WTC11 (cell line): ENCODE results near the gene RAB25. TPM values are rescaled to one million over a fixed set of nuclear protein-coding genes. Genes with fewer than 3 reads are reported as not detected.
A peak's percentile ranks its signal among the peaks of the same experiment; 100 is the strongest.

Experiments
- ATAC-seq: fragments of 200-7000 bp; cut with Tn5 transposase; 2 replicates; pipeline ENCODE4 v1.10.0; 2021; ENCODE audit warnings: mild to moderate bottlenecking, moderate library complexity
- CTCF ChIA-PET: fragments of 300-600 bp; sonication (Branson Sonifier 250); formaldehyde crosslinking; loops from one replicate; lab custom pipeline; 2021; ENCODE audit warnings: antibody characterized with exemption; lab: Charles Lee
- POLR2A ChIA-PET: fragments of 350-600 bp; sonication (Branson Sonifier 250); formaldehyde crosslinking; loops from one replicate; lab custom pipeline; 2021; ENCODE audit warnings: antibody characterized with exemption; lab: Charles Lee
- DNase-seq: peaks from one replicate; pipeline ENCODE4 v3.0.0; 2021; ENCODE audit warnings: low spot score
- H3K27ac Mint-ChIP-seq: 2 replicates; pipeline ENCODE4 v1.8.0; 2021; ENCODE audit warnings: mixed read lengths
- H3K27me3 Mint-ChIP-seq: 2 replicates; pipeline ENCODE4 v1.8.0; 2021; ENCODE audit warnings: low read depth, mild to moderate bottlenecking, moderate library complexity, mixed read lengths
- H3K36me3 Mint-ChIP-seq: 2 replicates; pipeline ENCODE4 v1.8.0; 2021; ENCODE audit warnings: mixed read lengths
- H3K4me1 Mint-ChIP-seq: 2 replicates; pipeline ENCODE4 v1.8.0; 2022; ENCODE audit warnings: mixed read lengths
- H3K4me3 Mint-ChIP-seq: 2 replicates; pipeline ENCODE4 v1.8.0; 2021; ENCODE audit warnings: mild to moderate bottlenecking, moderate library complexity, mixed read lengths
- H3K9me3 Mint-ChIP-seq: 2 replicates; pipeline ENCODE4 v1.8.0; 2021; ENCODE audit warnings: mixed read lengths
- CREB1 ChIP-seq: sonication (generic); formaldehyde crosslinking; IDR thresholded peaks from 2 replicates; pipeline ENCODE4 v1.8.0; 2023; ENCODE audit warnings: mild to moderate bottlenecking, missing genetic modification reagents
- CREM ChIP-seq: sonication (generic); formaldehyde crosslinking; IDR thresholded peaks from 2 replicates; pipeline ENCODE4 v1.8.1; 2022; ENCODE audit warnings: mild to moderate bottlenecking, missing genetic modification reagents, moderate library complexity
- E2F4 ChIP-seq: sonication (generic); formaldehyde crosslinking; IDR thresholded peaks from 2 replicates; pipeline ENCODE4 v1.8.1; 2022; ENCODE audit warnings: low read depth, mild to moderate bottlenecking, moderate library complexity, missing genetic modification reagents, borderline replicate concordance
- ELF4 ChIP-seq: sonication (generic); formaldehyde crosslinking; IDR thresholded peaks from 2 replicates; pipeline ENCODE4 v1.8.1; 2022; ENCODE audit warnings: low read depth, mild to moderate bottlenecking, moderate library complexity, missing genetic modification reagents
- FOXP1 ChIP-seq: sonication (generic); formaldehyde crosslinking; IDR thresholded peaks from 2 replicates; pipeline ENCODE4 v1.8.0; 2022; ENCODE audit warnings: missing genetic modification reagents, mild to moderate bottlenecking, moderate library complexity, borderline replicate concordance
- GABPB1 ChIP-seq: sonication (generic); formaldehyde crosslinking; IDR thresholded peaks from 2 replicates; pipeline ENCODE4 v1.8.1; 2023; ENCODE audit warnings: mild to moderate bottlenecking, missing genetic modification reagents
- GRHL2 ChIP-seq: fragments of 250-450 bp; sonication (Bioruptor Pico); IDR thresholded peaks from 2 replicates; pipeline ENCODE4 v1.8.0; 2022; ENCODE audit warnings: mild to moderate bottlenecking, moderate library complexity; ENCODE audit not compliant: insufficient replicate concordance, severe bottlenecking
- JUN ChIP-seq: sonication (generic); formaldehyde crosslinking; IDR thresholded peaks from 2 replicates; pipeline ENCODE4 v1.8.0; 2023; ENCODE audit warnings: mild to moderate bottlenecking, missing genetic modification reagents
- MXD4 ChIP-seq: fragments of 250-450 bp; sonication (Bioruptor Pico); IDR thresholded peaks from 2 replicates; pipeline ENCODE4 v1.8.0; 2021; ENCODE audit warnings: mild to moderate bottlenecking, moderate library complexity, borderline replicate concordance
- NFYB ChIP-seq: sonication (generic); formaldehyde crosslinking; conservative IDR thresholded peaks from 2 replicates; pipeline ENCODE4 v1.8.0; 2022; ENCODE audit warnings: low read depth, missing genetic modification reagents
- NR1H2 ChIP-seq: sonication (generic); formaldehyde crosslinking; IDR thresholded peaks from 2 replicates; pipeline ENCODE4 v1.9.0; 2021; ENCODE audit warnings: mild to moderate bottlenecking, moderate library complexity, missing genetic modification reagents
- TEAD1 ChIP-seq: sonication (generic); formaldehyde crosslinking; IDR thresholded peaks from 2 replicates; pipeline ENCODE4 v1.8.0; 2022; ENCODE audit warnings: mild to moderate bottlenecking, missing genetic modification reagents
- TEAD4 ChIP-seq: sonication (generic); formaldehyde crosslinking; IDR thresholded peaks from 2 replicates; pipeline ENCODE4 v1.8.0; 2022; ENCODE audit warnings: mild to moderate bottlenecking, missing genetic modification reagents
- ZNF138 ChIP-seq: sonication (generic); formaldehyde crosslinking; conservative IDR thresholded peaks from 2 replicates; pipeline ENCODE4 v1.8.1; 2022; ENCODE audit warnings: mild to moderate bottlenecking, moderate library complexity, missing genetic modification reagents
- ZNF219 ChIP-seq: sonication (generic); formaldehyde crosslinking; IDR thresholded peaks from 2 replicates; pipeline ENCODE4 v1.8.0; 2023; ENCODE audit warnings: missing genetic modification reagents, mild to moderate bottlenecking, borderline replicate concordance
- ZNF416 ChIP-seq: fragments of 250-450 bp; sonication (Bioruptor Pico); IDR thresholded peaks from 2 replicates; pipeline ENCODE4 v1.9.0; 2021; ENCODE audit warnings: mild to moderate bottlenecking, inconsistent platforms
- total RNA-seq: library from RNA; stranded (reverse); gene quantifications from 3 replicates; pipeline ENCODE4 v1.2.3, GENCODE V29; 2021
- TF ChIP-seq, protein P1 (sequence below): sonication (generic); formaldehyde crosslinking; IDR thresholded peaks from 2 replicates; pipeline ENCODE4 v1.8.0; 2023; ENCODE audit warnings: missing genetic modification reagents, mild to moderate bottlenecking, borderline replicate concordance
- TF ChIP-seq, protein P2 (sequence below): fragments of 250-450 bp; sonication (Bioruptor Pico); IDR thresholded peaks from 2 replicates; pipeline ENCODE4 v1.9.0; 2021; ENCODE audit warnings: mild to moderate bottlenecking, borderline replicate concordance
- TF ChIP-seq, protein P3 (sequence below): sonication (generic); formaldehyde crosslinking; IDR thresholded peaks from 2 replicates; pipeline ENCODE4 v1.8.0; 2022; ENCODE audit warnings: mild to moderate bottlenecking, missing genetic modification reagents
- TF ChIP-seq, protein P4 (sequence below): sonication (generic); formaldehyde crosslinking; IDR thresholded peaks from 2 replicates; pipeline ENCODE4 v1.8.1; 2022; ENCODE audit warnings: mild to moderate bottlenecking, missing genetic modification reagents, moderate library complexity, borderline replicate concordance
- TF ChIP-seq, protein P5 (sequence below): sonication (generic); formaldehyde crosslinking; IDR thresholded peaks from 2 replicates; pipeline ENCODE4 v1.8.0; 2022; ENCODE audit warnings: mild to moderate bottlenecking, missing genetic modification reagents

The RAB25 gene
- total RNA-seq, 1 experiment from 2014 or later: 61.9 TPM

- TF ChIP-seq, protein P1, sequence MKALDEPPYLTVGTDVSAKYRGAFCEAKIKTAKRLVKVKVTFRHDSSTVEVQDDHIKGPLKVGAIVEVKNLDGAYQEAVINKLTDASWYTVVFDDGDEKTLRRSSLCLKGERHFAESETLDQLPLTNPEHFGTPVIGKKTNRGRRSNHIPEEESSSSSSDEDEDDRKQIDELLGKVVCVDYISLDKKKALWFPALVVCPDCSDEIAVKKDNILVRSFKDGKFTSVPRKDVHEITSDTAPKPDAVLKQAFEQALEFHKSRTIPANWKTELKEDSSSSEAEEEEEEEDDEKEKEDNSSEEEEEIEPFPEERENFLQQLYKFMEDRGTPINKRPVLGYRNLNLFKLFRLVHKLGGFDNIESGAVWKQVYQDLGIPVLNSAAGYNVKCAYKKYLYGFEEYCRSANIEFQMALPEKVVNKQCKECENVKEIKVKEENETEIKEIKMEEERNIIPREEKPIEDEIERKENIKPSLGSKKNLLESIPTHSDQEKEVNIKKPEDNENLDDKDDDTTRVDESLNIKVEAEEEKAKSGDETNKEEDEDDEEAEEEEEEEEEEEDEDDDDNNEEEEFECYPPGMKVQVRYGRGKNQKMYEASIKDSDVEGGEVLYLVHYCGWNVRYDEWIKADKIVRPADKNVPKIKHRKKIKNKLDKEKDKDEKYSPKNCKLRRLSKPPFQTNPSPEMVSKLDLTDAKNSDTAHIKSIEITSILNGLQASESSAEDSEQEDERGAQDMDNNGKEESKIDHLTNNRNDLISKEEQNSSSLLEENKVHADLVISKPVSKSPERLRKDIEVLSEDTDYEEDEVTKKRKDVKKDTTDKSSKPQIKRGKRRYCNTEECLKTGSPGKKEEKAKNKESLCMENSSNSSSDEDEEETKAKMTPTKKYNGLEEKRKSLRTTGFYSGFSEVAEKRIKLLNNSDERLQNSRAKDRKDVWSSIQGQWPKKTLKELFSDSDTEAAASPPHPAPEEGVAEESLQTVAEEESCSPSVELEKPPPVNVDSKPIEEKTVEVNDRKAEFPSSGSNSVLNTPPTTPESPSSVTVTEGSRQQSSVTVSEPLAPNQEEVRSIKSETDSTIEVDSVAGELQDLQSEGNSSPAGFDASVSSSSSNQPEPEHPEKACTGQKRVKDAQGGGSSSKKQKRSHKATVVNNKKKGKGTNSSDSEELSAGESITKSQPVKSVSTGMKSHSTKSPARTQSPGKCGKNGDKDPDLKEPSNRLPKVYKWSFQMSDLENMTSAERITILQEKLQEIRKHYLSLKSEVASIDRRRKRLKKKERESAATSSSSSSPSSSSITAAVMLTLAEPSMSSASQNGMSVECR: peak; percentile 56; the same call in 1 of the 2 replicates
- no peak for TF ChIP-seq TEAD4 (CRISPR knock-in tag)
- peak; percentile 41; the same call in 1 of the 2 replicates for TF ChIP-seq TEAD1 (CRISPR knock-in tag)
- no peak for TF ChIP-seq JUN (CRISPR knock-in tag)
- no peak for TF ChIP-seq CREB1 (CRISPR knock-in tag)
- TF ChIP-seq, protein P2, sequence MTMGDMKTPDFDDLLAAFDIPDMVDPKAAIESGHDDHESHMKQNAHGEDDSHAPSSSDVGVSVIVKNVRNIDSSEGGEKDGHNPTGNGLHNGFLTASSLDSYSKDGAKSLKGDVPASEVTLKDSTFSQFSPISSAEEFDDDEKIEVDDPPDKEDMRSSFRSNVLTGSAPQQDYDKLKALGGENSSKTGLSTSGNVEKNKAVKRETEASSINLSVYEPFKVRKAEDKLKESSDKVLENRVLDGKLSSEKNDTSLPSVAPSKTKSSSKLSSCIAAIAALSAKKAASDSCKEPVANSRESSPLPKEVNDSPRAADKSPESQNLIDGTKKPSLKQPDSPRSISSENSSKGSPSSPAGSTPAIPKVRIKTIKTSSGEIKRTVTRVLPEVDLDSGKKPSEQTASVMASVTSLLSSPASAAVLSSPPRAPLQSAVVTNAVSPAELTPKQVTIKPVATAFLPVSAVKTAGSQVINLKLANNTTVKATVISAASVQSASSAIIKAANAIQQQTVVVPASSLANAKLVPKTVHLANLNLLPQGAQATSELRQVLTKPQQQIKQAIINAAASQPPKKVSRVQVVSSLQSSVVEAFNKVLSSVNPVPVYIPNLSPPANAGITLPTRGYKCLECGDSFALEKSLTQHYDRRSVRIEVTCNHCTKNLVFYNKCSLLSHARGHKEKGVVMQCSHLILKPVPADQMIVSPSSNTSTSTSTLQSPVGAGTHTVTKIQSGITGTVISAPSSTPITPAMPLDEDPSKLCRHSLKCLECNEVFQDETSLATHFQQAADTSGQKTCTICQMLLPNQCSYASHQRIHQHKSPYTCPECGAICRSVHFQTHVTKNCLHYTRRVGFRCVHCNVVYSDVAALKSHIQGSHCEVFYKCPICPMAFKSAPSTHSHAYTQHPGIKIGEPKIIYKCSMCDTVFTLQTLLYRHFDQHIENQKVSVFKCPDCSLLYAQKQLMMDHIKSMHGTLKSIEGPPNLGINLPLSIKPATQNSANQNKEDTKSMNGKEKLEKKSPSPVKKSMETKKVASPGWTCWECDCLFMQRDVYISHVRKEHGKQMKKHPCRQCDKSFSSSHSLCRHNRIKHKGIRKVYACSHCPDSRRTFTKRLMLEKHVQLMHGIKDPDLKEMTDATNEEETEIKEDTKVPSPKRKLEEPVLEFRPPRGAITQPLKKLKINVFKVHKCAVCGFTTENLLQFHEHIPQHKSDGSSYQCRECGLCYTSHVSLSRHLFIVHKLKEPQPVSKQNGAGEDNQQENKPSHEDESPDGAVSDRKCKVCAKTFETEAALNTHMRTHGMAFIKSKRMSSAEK (CRISPR knock-in tag): no peak
- no peak for TF ChIP-seq NFYB (CRISPR knock-in tag)
- no peak for TF ChIP-seq CREM (CRISPR knock-in tag)
Measured at GRCh38 chr1:156114101-156114918, 53.4 kb downstream of the RAB25 start, which contains the start of gene LMNA (continued).

DNA sequence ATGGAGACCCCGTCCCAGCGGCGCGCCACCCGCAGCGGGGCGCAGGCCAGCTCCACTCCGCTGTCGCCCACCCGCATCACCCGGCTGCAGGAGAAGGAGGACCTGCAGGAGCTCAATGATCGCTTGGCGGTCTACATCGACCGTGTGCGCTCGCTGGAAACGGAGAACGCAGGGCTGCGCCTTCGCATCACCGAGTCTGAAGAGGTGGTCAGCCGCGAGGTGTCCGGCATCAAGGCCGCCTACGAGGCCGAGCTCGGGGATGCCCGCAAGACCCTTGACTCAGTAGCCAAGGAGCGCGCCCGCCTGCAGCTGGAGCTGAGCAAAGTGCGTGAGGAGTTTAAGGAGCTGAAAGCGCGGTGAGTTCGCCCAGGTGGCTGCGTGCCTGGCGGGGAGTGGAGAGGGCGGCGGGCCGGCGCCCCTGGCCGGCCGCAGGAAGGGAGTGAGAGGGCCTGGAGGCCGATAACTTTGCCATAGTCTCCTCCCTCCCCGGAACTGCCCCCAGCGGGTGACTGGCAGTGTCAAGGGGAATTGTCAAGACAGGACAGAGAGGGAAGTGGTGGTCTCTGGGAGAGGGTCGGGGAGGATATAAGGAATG is 54.1 kb downstream of the RAB25 start:
- ATAC-seq: peak; percentile 6
- no peak for TF ChIP-seq GABPB1 (CRISPR knock-in tag)
- TF ChIP-seq, protein P3, sequence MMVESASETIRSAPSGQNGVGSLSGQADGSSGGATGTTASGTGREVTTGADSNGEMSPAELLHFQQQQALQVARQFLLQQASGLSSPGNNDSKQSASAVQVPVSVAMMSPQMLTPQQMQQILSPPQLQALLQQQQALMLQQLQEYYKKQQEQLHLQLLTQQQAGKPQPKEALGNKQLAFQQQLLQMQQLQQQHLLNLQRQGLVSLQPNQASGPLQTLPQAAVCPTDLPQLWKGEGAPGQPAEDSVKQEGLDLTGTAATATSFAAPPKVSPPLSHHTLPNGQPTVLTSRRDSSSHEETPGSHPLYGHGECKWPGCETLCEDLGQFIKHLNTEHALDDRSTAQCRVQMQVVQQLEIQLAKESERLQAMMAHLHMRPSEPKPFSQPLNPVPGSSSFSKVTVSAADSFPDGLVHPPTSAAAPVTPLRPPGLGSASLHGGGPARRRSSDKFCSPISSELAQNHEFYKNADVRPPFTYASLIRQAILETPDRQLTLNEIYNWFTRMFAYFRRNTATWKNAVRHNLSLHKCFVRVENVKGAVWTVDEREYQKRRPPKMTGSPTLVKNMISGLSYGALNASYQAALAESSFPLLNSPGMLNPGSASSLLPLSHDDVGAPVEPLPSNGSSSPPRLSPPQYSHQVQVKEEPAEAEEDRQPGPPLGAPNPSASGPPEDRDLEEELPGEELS (CRISPR knock-in tag): no peak
- TF ChIP-seq E2F4 (CRISPR knock-in tag): no peak
- TF ChIP-seq MXD4 (CRISPR knock-in tag): no peak
- no peak for TF ChIP-seq GRHL2
- TF ChIP-seq FOXP1 (CRISPR knock-in tag): peak; percentile 15; the same call in 1 of the 2 replicates
- no peak for TF ChIP-seq ZNF219 (CRISPR knock-in tag)
- TF ChIP-seq, protein P4, sequence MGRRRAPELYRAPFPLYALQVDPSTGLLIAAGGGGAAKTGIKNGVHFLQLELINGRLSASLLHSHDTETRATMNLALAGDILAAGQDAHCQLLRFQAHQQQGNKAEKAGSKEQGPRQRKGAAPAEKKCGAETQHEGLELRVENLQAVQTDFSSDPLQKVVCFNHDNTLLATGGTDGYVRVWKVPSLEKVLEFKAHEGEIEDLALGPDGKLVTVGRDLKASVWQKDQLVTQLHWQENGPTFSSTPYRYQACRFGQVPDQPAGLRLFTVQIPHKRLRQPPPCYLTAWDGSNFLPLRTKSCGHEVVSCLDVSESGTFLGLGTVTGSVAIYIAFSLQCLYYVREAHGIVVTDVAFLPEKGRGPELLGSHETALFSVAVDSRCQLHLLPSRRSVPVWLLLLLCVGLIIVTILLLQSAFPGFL: no peak
- TF ChIP-seq, protein P5, sequence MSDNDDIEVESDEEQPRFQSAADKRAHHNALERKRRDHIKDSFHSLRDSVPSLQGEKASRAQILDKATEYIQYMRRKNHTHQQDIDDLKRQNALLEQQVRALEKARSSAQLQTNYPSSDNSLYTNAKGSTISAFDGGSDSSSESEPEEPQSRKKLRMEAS: peak; percentile 73; the same call in 1 of the 2 replicates
- TF ChIP-seq ZNF138 (CRISPR knock-in tag): no peak
- TF ChIP-seq ELF4 (CRISPR knock-in tag): no peak
- no peak for TF ChIP-seq ZNF416 (CRISPR knock-in tag)
- TF ChIP-seq NR1H2 (CRISPR knock-in tag): no peak

More for the DNA sequence above, 54.1 kb downstream of the RAB25 start:
- Mint-ChIP-seq H3K4me1 (peaks cover 37% of the 10 kb centered on the region), H3K9me3 (no peaks in the 10 kb centered on the region), H3K27me3 (peaks cover 18% of the 10 kb centered on the region), H3K4me3 (peak overlapping the region; percentile 93), H3K27ac (no peak overlapping the region), H3K36me3 (no peaks in the 10 kb centered on the region)
- POLR2A ChIA-PET: interaction anchor here (1.1 to 2.4 kb wide), 7 partner anchors 8 to 98 kb away, joined by 4 to 12 read pairs (median 8); partner anchors contain the start of genes MEX3A and PMF1
- peak; percentile 62 for DNase-seq
- CTCF ChIA-PET: interaction anchor here (1.0 to 28.0 kb wide), 9 partner anchors 8 to 137 kb away, joined by 3 to 1176 read pairs (median 9); partner anchors contain the start of genes ARHGEF2 and MEX3A
